ENCODE measurements around the gene CDR2. TPM values are rescaled to one million over a fixed set of nuclear protein-coding genes. Genes with fewer than 3 reads are reported as not detected.

Gene CDR2
- total RNA-seq, 1 experiment from 2014 or later: 35.7 TPM

- ChIA-PET POLR2A (no interaction called here), CTCF (no interaction called here)
- in situ Hi-C loops (cut with HindIII; ENCODE audit: low pct_unique_long_range_greater_than_20kb, low sequenced_read_pairs): no loop called here
- Histone ChIP-seq H3K4me3 (ENCODE audit: low read depth in 2 of 2, low read length in 2 of 2) (no peak overlapping the region), H3K9me3 (ENCODE audit: control insufficient read depth, insufficient read depth, low read depth, low read length) (no peaks in the 10 kb centered on the region), H3K27ac (ENCODE audit: low read length) (no peak overlapping the region), H3K27me3 (ENCODE audit: control insufficient read depth, insufficient read depth, low read length) (no peaks in the 10 kb centered on the region), H3K36me3 (ENCODE audit: control insufficient read depth, insufficient read depth, low read length) (no peaks in the 10 kb centered on the region; the same call in 1 of the 2 replicates), H3K4me1 (ENCODE audit: control insufficient read depth, insufficient read depth, low read length) (no peaks in the 10 kb centered on the region)
- no peak for DNase-seq (ENCODE audit: low read depth, low spot score)
- TF ChIP-seq SIN3A (IDR thresholded peaks at IDR 0.05; ENCODE audit: borderline replicate concordance, insufficient read depth, low read depth, low read length) (no peak), POLR2AphosphoS5 (IDR thresholded peaks at IDR 0.05; ENCODE audit: low read depth, low read length) (no peak), TCF7L2 (IDR thresholded peaks at IDR 0.05; ENCODE audit: low read depth, low read length) (no peak), CTCF (IDR thresholded peaks at IDR 0.05) (no peak)
- TF ChIP-seq, protein P1, sequence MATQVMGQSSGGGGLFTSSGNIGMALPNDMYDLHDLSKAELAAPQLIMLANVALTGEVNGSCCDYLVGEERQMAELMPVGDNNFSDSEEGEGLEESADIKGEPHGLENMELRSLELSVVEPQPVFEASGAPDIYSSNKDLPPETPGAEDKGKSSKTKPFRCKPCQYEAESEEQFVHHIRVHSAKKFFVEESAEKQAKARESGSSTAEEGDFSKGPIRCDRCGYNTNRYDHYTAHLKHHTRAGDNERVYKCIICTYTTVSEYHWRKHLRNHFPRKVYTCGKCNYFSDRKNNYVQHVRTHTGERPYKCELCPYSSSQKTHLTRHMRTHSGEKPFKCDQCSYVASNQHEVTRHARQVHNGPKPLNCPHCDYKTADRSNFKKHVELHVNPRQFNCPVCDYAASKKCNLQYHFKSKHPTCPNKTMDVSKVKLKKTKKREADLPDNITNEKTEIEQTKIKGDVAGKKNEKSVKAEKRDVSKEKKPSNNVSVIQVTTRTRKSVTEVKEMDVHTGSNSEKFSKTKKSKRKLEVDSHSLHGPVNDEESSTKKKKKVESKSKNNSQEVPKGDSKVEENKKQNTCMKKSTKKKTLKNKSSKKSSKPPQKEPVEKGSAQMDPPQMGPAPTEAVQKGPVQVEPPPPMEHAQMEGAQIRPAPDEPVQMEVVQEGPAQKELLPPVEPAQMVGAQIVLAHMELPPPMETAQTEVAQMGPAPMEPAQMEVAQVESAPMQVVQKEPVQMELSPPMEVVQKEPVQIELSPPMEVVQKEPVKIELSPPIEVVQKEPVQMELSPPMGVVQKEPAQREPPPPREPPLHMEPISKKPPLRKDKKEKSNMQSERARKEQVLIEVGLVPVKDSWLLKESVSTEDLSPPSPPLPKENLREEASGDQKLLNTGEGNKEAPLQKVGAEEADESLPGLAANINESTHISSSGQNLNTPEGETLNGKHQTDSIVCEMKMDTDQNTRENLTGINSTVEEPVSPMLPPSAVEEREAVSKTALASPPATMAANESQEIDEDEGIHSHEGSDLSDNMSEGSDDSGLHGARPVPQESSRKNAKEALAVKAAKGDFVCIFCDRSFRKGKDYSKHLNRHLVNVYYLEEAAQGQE (IDR thresholded peaks at IDR 0.05; ENCODE audit: insufficient read depth in 1 of 2, low read depth in 2 of 2, low read length in 1 of 2): no peak
- no peak for ATAC-seq
- BruUV-seq (replicated peaks): no TSS peak
- intact Hi-C loops (cut with micrococcal nuclease; ENCODE audit: unreplicated experiment): no loop called here
Observed at GRCh38 chr16:22328081-22328725, 46.2 kb downstream of the CDR2 start.

GRCh38 chr16:22327446-22327775, 47.0 kb downstream of the CDR2 start:
- CTCF ChIA-PET: no interaction called here
- no peak for DNase-seq (ENCODE audit: low read depth, low spot score)
- intact Hi-C loops (cut with micrococcal nuclease; ENCODE audit: unreplicated experiment): no loop called here
- H3K27me3 ChIP-seq (ENCODE audit: control insufficient read depth, insufficient read depth, low read length): no peaks in the 10 kb centered on the region
- H3K4me1 ChIP-seq (ENCODE audit: control insufficient read depth, insufficient read depth, low read length): no peaks in the 10 kb centered on the region
- H3K36me3 ChIP-seq (ENCODE audit: control insufficient read depth, insufficient read depth, low read length): no peaks in the 10 kb centered on the region; the same call in 1 of the 2 replicates
- no TSS peak for BruUV-seq (replicated peaks)
- no peak overlapping the region for H3K27ac ChIP-seq (ENCODE audit: low read length)
- POLR2A ChIA-PET: interaction anchor here (0.5 kb wide), 1 partner anchor 49 kb away, joined by 3 read pairs; no protein-coding TSS in a partner anchor
- in situ Hi-C loops (cut with HindIII; ENCODE audit: low pct_unique_long_range_greater_than_20kb, low sequenced_read_pairs): no loop called here
- ATAC-seq: no peak
- H3K9me3 ChIP-seq (ENCODE audit: control insufficient read depth, insufficient read depth, low read depth, low read length): no peaks in the 10 kb centered on the region
- H3K4me3 ChIP-seq (ENCODE audit: low read depth in 2 of 2, low read length in 2 of 2): no peak overlapping the region
- no peak for TF ChIP-seq POLR2AphosphoS5 (IDR thresholded peaks at IDR 0.05; ENCODE audit: low read depth, low read length)
- TF ChIP-seq TCF7L2 (IDR thresholded peaks at IDR 0.05; ENCODE audit: low read depth, low read length): no peak
- TF ChIP-seq SIN3A (IDR thresholded peaks at IDR 0.05; ENCODE audit: borderline replicate concordance, insufficient read depth, low read depth, low read length): no peak
- TF ChIP-seq, protein P1 (IDR thresholded peaks at IDR 0.05; ENCODE audit: insufficient read depth in 1 of 2, low read depth in 2 of 2, low read length in 1 of 2): no peak
- no peak for TF ChIP-seq CTCF (IDR thresholded peaks at IDR 0.05)

Data from Panc1 (cell line).